ENCODE results near the gene CDH4. TPM values are rescaled to one million over a fixed set of nuclear protein-coding genes. Genes with fewer than 3 reads are reported as not detected.

CDH4 gene
- total and polyA plus RNA-seq, 12 donors: 0.04 to 0.25 (median 0.08) TPM; not detected in 5

DNA sequence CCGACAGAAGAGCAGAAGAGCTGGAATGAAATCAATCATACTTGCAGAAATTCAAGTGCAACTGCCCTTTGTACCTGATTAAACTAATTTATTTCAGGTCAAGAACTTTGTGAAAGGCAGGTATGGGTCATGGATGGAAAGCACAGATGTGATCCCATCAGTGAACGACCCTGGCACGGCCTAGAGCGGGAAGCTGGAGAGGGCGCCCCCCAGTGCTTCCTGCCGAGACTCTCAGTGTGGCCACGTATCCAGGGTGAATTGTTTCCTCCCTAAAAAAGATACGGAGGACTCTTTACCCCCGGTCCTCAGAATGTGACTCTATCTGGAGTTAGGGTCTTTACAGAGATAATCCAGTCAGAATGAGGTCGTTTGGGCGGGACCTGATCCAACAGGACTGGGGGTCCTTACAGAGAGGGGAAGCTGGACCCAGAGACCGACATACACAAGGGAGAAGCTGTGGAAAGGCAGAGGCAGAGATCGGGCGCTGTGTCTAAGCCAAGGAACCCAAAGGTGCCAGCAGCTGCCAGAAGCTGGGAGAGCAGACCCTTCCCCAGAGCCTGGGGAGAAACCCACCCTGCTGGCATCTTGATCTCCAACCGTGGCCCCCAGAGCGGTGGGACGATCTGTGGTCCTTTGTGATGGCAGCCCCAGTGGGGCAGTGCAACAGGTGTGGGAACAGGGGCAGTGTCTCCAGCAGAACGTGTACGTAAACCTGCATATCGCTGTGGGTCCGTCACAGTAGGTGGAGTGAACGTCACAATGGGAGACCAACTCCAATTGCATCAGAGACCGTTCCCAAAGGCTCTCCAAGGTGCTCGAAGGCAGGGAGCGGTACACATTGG is 721.7 kb downstream of the CDH4 start:
- TF ChIP-seq, protein P1, sequence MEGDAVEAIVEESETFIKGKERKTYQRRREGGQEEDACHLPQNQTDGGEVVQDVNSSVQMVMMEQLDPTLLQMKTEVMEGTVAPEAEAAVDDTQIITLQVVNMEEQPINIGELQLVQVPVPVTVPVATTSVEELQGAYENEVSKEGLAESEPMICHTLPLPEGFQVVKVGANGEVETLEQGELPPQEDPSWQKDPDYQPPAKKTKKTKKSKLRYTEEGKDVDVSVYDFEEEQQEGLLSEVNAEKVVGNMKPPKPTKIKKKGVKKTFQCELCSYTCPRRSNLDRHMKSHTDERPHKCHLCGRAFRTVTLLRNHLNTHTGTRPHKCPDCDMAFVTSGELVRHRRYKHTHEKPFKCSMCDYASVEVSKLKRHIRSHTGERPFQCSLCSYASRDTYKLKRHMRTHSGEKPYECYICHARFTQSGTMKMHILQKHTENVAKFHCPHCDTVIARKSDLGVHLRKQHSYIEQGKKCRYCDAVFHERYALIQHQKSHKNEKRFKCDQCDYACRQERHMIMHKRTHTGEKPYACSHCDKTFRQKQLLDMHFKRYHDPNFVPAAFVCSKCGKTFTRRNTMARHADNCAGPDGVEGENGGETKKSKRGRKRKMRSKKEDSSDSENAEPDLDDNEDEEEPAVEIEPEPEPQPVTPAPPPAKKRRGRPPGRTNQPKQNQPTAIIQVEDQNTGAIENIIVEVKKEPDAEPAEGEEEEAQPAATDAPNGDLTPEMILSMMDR (IDR thresholded peaks at IDR 0.05): no peak
- ATAC-seq (peak in 4 of 8 donors; percentile 14 to 40 (median 28)), DNase-seq (no peak)
- H3K36me3 ChIP-seq: peaks cover 0 to 54% (median 17%) of the 10 kb centered on the region in 9 donors
- H3K27ac ChIP-seq: no peak overlapping the region
- H3K9me3 ChIP-seq: no peaks in the 10 kb centered on the region
- WGBS, 2 donors: 93 to 94% methylated on average over 25 of the region's 25 CpGs
- H3K4me1 ChIP-seq: no peaks in the 10 kb centered on the region
- H3K27me3 ChIP-seq: no peaks in the 10 kb centered on the region
- intact Hi-C loops (cut with DNase I): no loop called here
- no peak overlapping the region for H3K4me3 ChIP-seq

DNA sequence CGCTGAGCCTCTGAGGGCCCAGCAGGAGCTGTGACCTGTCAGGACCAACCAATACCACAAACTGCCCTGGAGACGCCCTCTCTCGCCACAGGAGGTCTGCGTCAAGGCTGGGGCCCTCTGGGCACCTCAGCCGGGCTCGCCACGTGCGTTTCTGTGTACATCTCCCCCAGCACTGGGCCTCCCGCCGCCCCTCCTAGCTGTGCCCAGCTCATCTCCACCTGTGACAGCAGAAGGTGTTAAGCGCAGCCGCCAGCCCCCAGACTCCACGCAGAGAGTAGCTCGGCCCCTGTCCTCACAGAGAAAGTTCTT is 722.2 kb downstream of the CDH4 start:
- peaks cover 0 to 54% (median 17%) of the 10 kb centered on the region in 9 donors for H3K36me3 ChIP-seq
- TF ChIP-seq, protein P1 (IDR thresholded peaks at IDR 0.05): no peak
- no peaks in the 10 kb centered on the region for H3K9me3 ChIP-seq
- H3K27ac ChIP-seq: no peak overlapping the region
- DNase-seq (no peak), ATAC-seq (peak in 1 of 8 donors; percentile 7)
- WGBS, 2 donors: 95 to 97% methylated on average over 14 of the region's 14 CpGs
- no peaks in the 10 kb centered on the region for H3K27me3 ChIP-seq
- intact Hi-C loops (cut with DNase I): no loop called here
- H3K4me1 ChIP-seq: no peaks in the 10 kb centered on the region
- no peak overlapping the region for H3K4me3 ChIP-seq

- DNase-seq (no peak), ATAC-seq (no peak)
- 89 to 92% methylated on average over 11 of the region's 11 CpGs for WGBS, 2 donors
- Histone ChIP-seq H3K27me3 (no peaks in the 10 kb centered on the region), H3K36me3 (peaks cover 0 to 62% (median 17%) of the 10 kb centered on the region in 9 donors), H3K4me3 (no peak overlapping the region), H3K9me3 (no peaks in the 10 kb centered on the region), H3K27ac (no peak overlapping the region), H3K4me1 (no peaks in the 10 kb centered on the region)
- intact Hi-C loops (cut with DNase I): no loop called here
- TF ChIP-seq, protein P1 (IDR thresholded peaks at IDR 0.05): no peak
Measured at GRCh38 chr20:61975407-61976129, 723.5 kb downstream of the CDH4 start.

DNA sequence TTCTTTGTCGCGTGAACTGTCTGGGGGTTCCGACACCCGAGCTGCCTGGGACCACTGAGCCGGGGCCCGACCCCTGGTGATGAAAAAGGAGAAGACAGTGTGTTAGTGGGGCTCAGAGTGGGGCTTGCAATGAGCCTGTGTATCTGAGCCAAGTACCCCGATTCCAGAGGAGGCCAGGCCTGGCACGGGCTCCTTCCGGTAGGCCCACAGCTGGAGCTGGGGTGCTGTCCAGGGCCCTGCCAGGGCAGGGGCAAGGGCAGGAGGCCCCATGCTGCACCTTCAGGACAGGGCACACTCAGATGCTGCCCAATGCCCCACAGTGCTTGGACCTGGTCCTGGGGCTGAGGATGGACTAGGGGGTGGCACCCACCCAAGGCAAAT is 724.2 kb downstream of the CDH4 start:
- H3K36me3 ChIP-seq: peaks cover 0 to 64% (median 17%) of the 10 kb centered on the region in 9 donors
- no peaks in the 10 kb centered on the region for H3K27me3 ChIP-seq
- no peak overlapping the region for H3K27ac ChIP-seq
- H3K4me1 ChIP-seq: peaks cover 0 to 6% (median 0%) of the 10 kb centered on the region in 9 donors
- no peak for DNase-seq
- no peaks in the 10 kb centered on the region for H3K9me3 ChIP-seq
- ATAC-seq: no peak
- intact Hi-C loops (cut with DNase I): no loop called here
- TF ChIP-seq, protein P1 (IDR thresholded peaks at IDR 0.05): no peak
- 95 to 96% methylated on average over 9 of the region's 9 CpGs for WGBS, 2 donors
- H3K4me3 ChIP-seq: no peak overlapping the region

Data from heart right ventricle (tissue), 16 donors.